Measurements from ENCODE around the gene CYB561.
A peak's percentile ranks its signal among the peaks of the same experiment; 100 is the strongest.

Gene CYB561

GRCh38 chr17:63437287-63438091 is 8.6 kb downstream of the CYB561 start:
- DNase-seq (ENCODE audit: low read depth, low spot score) = no peak
- H3K27ac ChIP-seq = no peak overlapping the region

GRCh38 chr17:63436523-63437110 is 9.5 kb downstream of the CYB561 start:
- DNase-seq (ENCODE audit: low read depth, low spot score) = no peak
- no peak overlapping the region for H3K27ac ChIP-seq

- H3K27ac ChIP-seq = peak overlapping the region; percentile 41
- DNase-seq (ENCODE audit: low read depth, low spot score) = no peak
Observed at GRCh38 chr17:63435681-63436522, 10.2 kb downstream of the CYB561 start.

- peak; percentile 24 for DNase-seq (ENCODE audit: low read depth, low spot score)
- peak overlapping the region; percentile 41 for H3K27ac ChIP-seq
Observed at GRCh38 chr17:63434951-63435571, 11.0 kb downstream of the CYB561 start.

GRCh38 chr17:63433746-63434591 is 12.1 kb downstream of the CYB561 start:
- no peak for DNase-seq (ENCODE audit: low read depth, low spot score)
- peak overlapping the region; percentile 54 for H3K27ac ChIP-seq

- peak overlapping the region; percentile 54 for H3K27ac ChIP-seq
- DNase-seq (ENCODE audit: low read depth, low spot score) = no peak
Observed at GRCh38 chr17:63431939-63432804, 13.9 kb downstream of the CYB561 start.

GRCh38 chr17:63431618-63431938 is 14.5 kb downstream of the CYB561 start:
- no peak for DNase-seq (ENCODE audit: low read depth, low spot score)
- no peak overlapping the region for H3K27ac ChIP-seq

GRCh38 chr17:63430223-63430622 is 15.9 kb downstream of the CYB561 start:
- H3K27ac ChIP-seq = no peak overlapping the region
- DNase-seq (ENCODE audit: low read depth, low spot score) = no peak

GRCh38 chr17:63429766-63430165 is 16.3 kb downstream of the CYB561 start:
- H3K27ac ChIP-seq = no peak overlapping the region
- DNase-seq (ENCODE audit: low read depth, low spot score) = no peak

- no peak for DNase-seq (ENCODE audit: low read depth, low spot score)
- H3K27ac ChIP-seq = no peak overlapping the region
Observed at GRCh38 chr17:63426917-63427308, 19.2 kb downstream of the CYB561 start.

GRCh38 chr17:63426041-63426916 is 19.8 kb downstream of the CYB561 start:
- no peak for DNase-seq (ENCODE audit: low read depth, low spot score)
- no peak overlapping the region for H3K27ac ChIP-seq

GRCh38 chr17:63425483-63425882 is 20.6 kb downstream of the CYB561 start:
- no peak overlapping the region for H3K27ac ChIP-seq
- no peak for DNase-seq (ENCODE audit: low read depth, low spot score)

GRCh38 chr17:63423963-63424362 is 22.1 kb downstream of the CYB561 start:
- DNase-seq (ENCODE audit: low read depth, low spot score) = no peak
- H3K27ac ChIP-seq = no peak overlapping the region

- H3K27ac ChIP-seq = peak overlapping the region; percentile 16
- DNase-seq (ENCODE audit: low read depth, low spot score) = no peak
Observed at GRCh38 chr17:63423251-63423950, 22.7 kb downstream of the CYB561 start.

- no peak for DNase-seq (ENCODE audit: low read depth, low spot score)
Observed at GRCh38 chr17:63421681-63422645, 24.1 kb downstream of the CYB561 start.

More at GRCh38 chr17:63421681-63422645, 24.1 kb downstream of the CYB561 start:
- H3K27ac ChIP-seq = no peak overlapping the region
